Body of pancreas (tissue), 4 donors: ENCODE results near the gene NDEL1.

ENCODE experiments used
- POLR2A ChIP-seq, 3 donors: fragments of 450-650 bp; IDR thresholded peaks; one replicate each; pipeline ENCODE4 v1.6.1; 2016; ENCODE audit warnings: antibody characterized with exemption in 3 of 3, mild to moderate bottlenecking in 2 of 3
- TF ChIP-seq, protein P1 (sequence below), 7 experiments: fragments of 450-650 bp in 4 of 7; fragments of 200-600 bp in 3 of 7; sonication (generic) in 3 of 7; IDR thresholded peaks; one replicate each; pipeline ENCODE4 v1.5.1; 2016 to 2019; ENCODE audit warnings: antibody characterized with exemption in 7 of 7

DNA sequence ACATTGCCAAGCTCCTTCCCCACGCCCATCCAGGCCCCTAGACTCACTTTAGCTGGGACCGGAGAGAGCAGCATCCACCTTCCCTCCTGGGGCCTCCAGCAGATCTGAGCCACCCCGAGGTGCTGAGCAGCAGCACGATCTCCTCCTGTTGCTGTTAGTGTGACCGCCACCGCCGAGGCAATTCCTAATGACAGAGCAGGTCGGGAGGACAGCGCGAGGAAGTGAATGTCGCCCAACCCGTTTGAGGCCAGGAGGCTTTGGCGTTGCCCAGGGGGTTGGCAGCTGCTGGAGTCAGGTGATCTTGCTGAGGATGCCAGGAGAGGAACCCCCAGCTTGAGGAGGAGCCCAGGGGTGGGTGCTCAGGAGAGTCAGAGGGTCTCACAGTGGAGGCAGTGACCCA is 38.0 kb upstream of the NDEL1 start, which contains the start of gene RNF222:
- TF ChIP-seq, protein P1, sequence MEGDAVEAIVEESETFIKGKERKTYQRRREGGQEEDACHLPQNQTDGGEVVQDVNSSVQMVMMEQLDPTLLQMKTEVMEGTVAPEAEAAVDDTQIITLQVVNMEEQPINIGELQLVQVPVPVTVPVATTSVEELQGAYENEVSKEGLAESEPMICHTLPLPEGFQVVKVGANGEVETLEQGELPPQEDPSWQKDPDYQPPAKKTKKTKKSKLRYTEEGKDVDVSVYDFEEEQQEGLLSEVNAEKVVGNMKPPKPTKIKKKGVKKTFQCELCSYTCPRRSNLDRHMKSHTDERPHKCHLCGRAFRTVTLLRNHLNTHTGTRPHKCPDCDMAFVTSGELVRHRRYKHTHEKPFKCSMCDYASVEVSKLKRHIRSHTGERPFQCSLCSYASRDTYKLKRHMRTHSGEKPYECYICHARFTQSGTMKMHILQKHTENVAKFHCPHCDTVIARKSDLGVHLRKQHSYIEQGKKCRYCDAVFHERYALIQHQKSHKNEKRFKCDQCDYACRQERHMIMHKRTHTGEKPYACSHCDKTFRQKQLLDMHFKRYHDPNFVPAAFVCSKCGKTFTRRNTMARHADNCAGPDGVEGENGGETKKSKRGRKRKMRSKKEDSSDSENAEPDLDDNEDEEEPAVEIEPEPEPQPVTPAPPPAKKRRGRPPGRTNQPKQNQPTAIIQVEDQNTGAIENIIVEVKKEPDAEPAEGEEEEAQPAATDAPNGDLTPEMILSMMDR (IDR thresholded peaks at IDR 0.05), result no peak
- no peak for TF ChIP-seq POLR2A (IDR thresholded peaks at IDR 0.05)
